HepG2 (cell line): Measurements from ENCODE around the gene INPP1. TPM values are rescaled to one million over a fixed set of nuclear protein-coding genes. Genes with fewer than 3 reads are reported as not detected.

ENCODE experiments used
- ATAC-seq: fragments of 200-7000 bp; cut with Tn5 transposase; 3 replicates; pipeline ENCODE4 v1.9.1; 2020; ENCODE audit warnings: mild to moderate bottlenecking, moderate library complexity
- BruUV-seq: library from RNA; stranded (reverse); fragments of 400-500 nt; replicated peaks from 2 replicates; lab custom pipeline; 2021; lab: Mats Ljungman, UMichigan
- CTCF ChIA-PET: fragments of 300-600 bp; formaldehyde crosslinking; extraction: SDS; loops from one replicate; lab custom pipeline; 2021; ENCODE audit warnings: low total read pairs, inconsistent platforms, low intra/inter-chr PET ratio; lab: Yijun Ruan, JAX
- POLR2A ChIA-PET: fragments of 350-600 bp; sonication (Branson Sonifier 250); formaldehyde crosslinking; loops from one replicate; lab custom pipeline; 2020; ENCODE audit warnings: antibody characterized with exemption, inconsistent platforms; lab: Yijun Ruan, JAX
- DNase-seq: peaks from one replicate; pipeline ENCODE4 v3.0.0-alpha.2; 2015; ENCODE audit warnings: low spot score
- FAIRE-seq: peaks from 3 replicates; lab custom pipeline; 2011; peaks lifted over from hg19 to GRCh38; lab: Jason Lieb, UNC
- H2AFZ ChIP-seq: one replicate; pipeline ENCODE4 v1.6.1; 2011; ENCODE audit warnings: low read length, inconsistent platforms
- H3K27ac ChIP-seq: fragments of 300-600 bp; 3 replicates; pipeline ENCODE4 v1.8.0; 2011; ENCODE audit warnings: mixed run types, mild to moderate bottlenecking, mixed read lengths, low read length, inconsistent platforms; ENCODE audit not compliant: insufficient read depth; ENCODE audit errors: extremely low read length
- H3K27me3 ChIP-seq, 2 experiments: fragments of 200-600 bp in 1 of 2; 2 replicates in 1 of 2; 3 replicates in 1 of 2; pipeline versions ENCODE4 v1.6.0 to v1.8.0; 2011; ENCODE audit warnings: low read length in 2 of 2, mild to moderate bottlenecking in 2 of 2, moderate library complexity in 2 of 2, inconsistent platforms in 1 of 2; ENCODE audit not compliant: insufficient read depth in 2 of 2, control insufficient read depth in 1 of 2
- H3K36me3 ChIP-seq, 2 experiments: fragments of 200-600 bp in 1 of 2; replicated peaks in 1 of 2; 2 replicates in 1 of 2; 3 replicates in 1 of 2; pipeline versions ENCODE4 v1.5.1 to v1.8.0; 2011; ENCODE audit warnings: low read length in 2 of 2, inconsistent platforms in 1 of 2; ENCODE audit not compliant: insufficient read depth in 2 of 2, control insufficient read depth in 1 of 2
- H3K4me1 ChIP-seq: 2 replicates; pipeline ENCODE4 v1.5.1; 2012; ENCODE audit warnings: low read length, inconsistent platforms; ENCODE audit not compliant: insufficient read depth
- H3K4me2 ChIP-seq: 2 replicates; pipeline ENCODE4 v1.6.0; 2011; ENCODE audit warnings: low read depth, low read length, inconsistent platforms
- H3K4me3 ChIP-seq, 3 experiments: fragments of 200-600 bp in 1 of 3; sonication (generic), shearing (Covaris generic) in 1 of 3; replicated peaks in 1 of 3; 2 replicates each; pipeline ENCODE4 v1.5.1; 2011 to 2016; ENCODE audit warnings: low read length in 3 of 3, inconsistent platforms in 2 of 3, low read depth in 2 of 3, mild to moderate bottlenecking in 2 of 3, control low read depth in 1 of 3, mixed read lengths in 1 of 3; ENCODE audit not compliant: insufficient read depth in 1 of 3
- H3K79me2 ChIP-seq: one replicate; pipeline ENCODE4 v1.6.1; 2011; ENCODE audit warnings: low read length, inconsistent platforms; ENCODE audit not compliant: insufficient read depth
- H3K9ac ChIP-seq: 2 replicates; pipeline ENCODE4 v1.6.0; 2011; ENCODE audit warnings: mild to moderate bottlenecking, low read depth, low read length, inconsistent platforms; ENCODE audit not compliant: insufficient read depth
- H3K9me3 ChIP-seq: 2 replicates; pipeline ENCODE4 v1.5.1; 2012; ENCODE audit warnings: mild to moderate bottlenecking, low read length
- H4K20me1 ChIP-seq: 2 replicates; pipeline ENCODE4 v1.6.0; 2011; ENCODE audit warnings: inconsistent platforms, mild to moderate bottlenecking, low read length, moderate library complexity; ENCODE audit not compliant: insufficient read depth
- CHCHD3 ChIP-seq: sonication (generic); formaldehyde crosslinking; IDR thresholded peaks from 2 replicates; pipeline ENCODE4 v1.8.0; 2022; ENCODE audit warnings: mild to moderate bottlenecking, missing genetic modification reagents, moderate library complexity
- CHD2 ChIP-seq: IDR thresholded peaks from 2 replicates; pipeline ENCODE4 v1.6.1; 2011; ENCODE audit warnings: low read depth, low read length, improper control_type of control experiment
- FOSL2 ChIP-seq: sonication (generic); formaldehyde crosslinking; IDR thresholded peaks from 2 replicates; pipeline ENCODE4 v1.4.0; 2020; ENCODE audit warnings: missing genetic modification reagents
- ZBTB1 ChIP-seq: sonication (generic); formaldehyde crosslinking; IDR thresholded peaks from 2 replicates; pipeline ENCODE4 v1.4.0; 2020; ENCODE audit warnings: missing genetic modification reagents, borderline replicate concordance
- ZNF337 ChIP-seq: sonication (generic); formaldehyde crosslinking; IDR thresholded peaks from 2 replicates; pipeline ENCODE4 v1.5.1; 2020; ENCODE audit warnings: missing genetic modification reagents, low read depth, mild to moderate bottlenecking, borderline replicate concordance
- ZNF556 ChIP-seq: sonication (generic); formaldehyde crosslinking; IDR thresholded peaks from 2 replicates; pipeline ENCODE4 v1.4.0; 2020; ENCODE audit warnings: mild to moderate bottlenecking, missing genetic modification reagents, borderline replicate concordance
- ZNF883 ChIP-seq: sonication (generic); formaldehyde crosslinking; IDR thresholded peaks from 2 replicates; pipeline ENCODE4 v1.5.1; 2020; ENCODE audit warnings: mild to moderate bottlenecking, missing genetic modification reagents; ENCODE audit errors: not compliant biosample characterization
- ZNF891 ChIP-seq: sonication (generic); formaldehyde crosslinking; IDR thresholded peaks from 2 replicates; pipeline ENCODE4 v1.5.0; 2020; ENCODE audit warnings: mild to moderate bottlenecking, missing genetic modification reagents
- in situ Hi-C: cut with HindIII; loops from 2 replicates; pipeline ENCODE4 v1.10.0; 2017; ENCODE audit warnings: low pct_unique_long_range_greater_than_20kb; ENCODE audit not compliant: extremely low pct_ligation_motif_present
- intact Hi-C: fragments of 100-400 bp; cut with micrococcal nuclease; formaldehyde crosslinking; loops from one replicate; pipeline ENCODE4 v1.10.0; 2022; ENCODE audit not compliant: unreplicated experiment
- polyA plus RNA-seq, 8 experiments: library from polyadenylated mRNA; depleted of rRNA in 3 of 8; stranded (reverse) in 7 of 8; unstranded in 1 of 8; fragments of >200 nt; fragmentation: Illumina TruSeq in 4 of 8; extraction: Trizol in 4 of 8; gene quantifications; 2 replicates each; pipeline versions ENCODE4 v1.2.1 to v1.2.3, GENCODE V29; 2011 to 2016; ENCODE audit warnings: low read depth in 4 of 8, missing spikeins in 1 of 8, mixed read lengths in 1 of 8; ENCODE audit not compliant: insufficient read depth in 1 of 8
- total RNA-seq, 5 experiments: library from RNA; depleted of rRNA; stranded (reverse); fragments of >200 nt; fragmentation: Illumina TruSeq; extraction: Trizol; gene quantifications; 2 replicates each; pipeline ENCODE4 v1.2.3, GENCODE V29; 2016; ENCODE audit warnings: low read depth in 1 of 5
- TF ChIP-seq, protein P1 (sequence below): IDR thresholded peaks from 2 replicates; pipeline ENCODE4 v1.4.0; 2020; ENCODE audit warnings: mild to moderate bottlenecking, missing genetic modification reagents
- TF ChIP-seq, protein P2 (sequence below): sonication (generic); formaldehyde crosslinking; IDR thresholded peaks from 2 replicates; pipeline ENCODE4 v1.4.0; 2020; ENCODE audit warnings: low read depth, mild to moderate bottlenecking, missing genetic modification reagents

The INPP1 gene
- total and polyA plus RNA-seq, 2 of the 13 experiments (the other 11 are each of a cell fraction or from before 2014, with no cell fraction given): 10.0 to 13.3 TPM

- Histone ChIP-seq H2AFZ (no peak overlapping the region), H3K27ac (no peak overlapping the region), H3K9ac (no peak overlapping the region), H3K4me1 (peaks cover 15% of the 10 kb centered on the region), H3K27me3 (no peaks in the 10 kb centered on the region; a peak in 1 of 5 replicates), H3K9me3 (no peaks in the 10 kb centered on the region), H3K79me2 (peaks cover 9% of the 10 kb centered on the region), H4K20me1 (no peaks in the 10 kb centered on the region), H3K4me3 (no peak overlapping the region), H3K4me2 (no peak overlapping the region), H3K36me3 (no peaks in the 10 kb centered on the region)
- FAIRE-seq (no peak), ATAC-seq (no peak), DNase-seq (no peak)
- in situ Hi-C loops: no loop called here
- TF ChIP-seq, protein P1, sequence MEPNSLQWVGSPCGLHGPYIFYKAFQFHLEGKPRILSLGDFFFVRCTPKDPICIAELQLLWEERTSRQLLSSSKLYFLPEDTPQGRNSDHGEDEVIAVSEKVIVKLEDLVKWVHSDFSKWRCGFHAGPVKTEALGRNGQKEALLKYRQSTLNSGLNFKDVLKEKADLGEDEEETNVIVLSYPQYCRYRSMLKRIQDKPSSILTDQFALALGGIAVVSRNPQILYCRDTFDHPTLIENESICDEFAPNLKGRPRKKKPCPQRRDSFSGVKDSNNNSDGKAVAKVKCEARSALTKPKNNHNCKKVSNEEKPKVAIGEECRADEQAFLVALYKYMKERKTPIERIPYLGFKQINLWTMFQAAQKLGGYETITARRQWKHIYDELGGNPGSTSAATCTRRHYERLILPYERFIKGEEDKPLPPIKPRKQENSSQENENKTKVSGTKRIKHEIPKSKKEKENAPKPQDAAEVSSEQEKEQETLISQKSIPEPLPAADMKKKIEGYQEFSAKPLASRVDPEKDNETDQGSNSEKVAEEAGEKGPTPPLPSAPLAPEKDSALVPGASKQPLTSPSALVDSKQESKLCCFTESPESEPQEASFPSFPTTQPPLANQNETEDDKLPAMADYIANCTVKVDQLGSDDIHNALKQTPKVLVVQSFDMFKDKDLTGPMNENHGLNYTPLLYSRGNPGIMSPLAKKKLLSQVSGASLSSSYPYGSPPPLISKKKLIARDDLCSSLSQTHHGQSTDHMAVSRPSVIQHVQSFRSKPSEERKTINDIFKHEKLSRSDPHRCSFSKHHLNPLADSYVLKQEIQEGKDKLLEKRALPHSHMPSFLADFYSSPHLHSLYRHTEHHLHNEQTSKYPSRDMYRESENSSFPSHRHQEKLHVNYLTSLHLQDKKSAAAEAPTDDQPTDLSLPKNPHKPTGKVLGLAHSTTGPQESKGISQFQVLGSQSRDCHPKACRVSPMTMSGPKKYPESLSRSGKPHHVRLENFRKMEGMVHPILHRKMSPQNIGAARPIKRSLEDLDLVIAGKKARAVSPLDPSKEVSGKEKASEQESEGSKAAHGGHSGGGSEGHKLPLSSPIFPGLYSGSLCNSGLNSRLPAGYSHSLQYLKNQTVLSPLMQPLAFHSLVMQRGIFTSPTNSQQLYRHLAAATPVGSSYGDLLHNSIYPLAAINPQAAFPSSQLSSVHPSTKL: no peak
- TF ChIP-seq CHD2 (no peak), CHCHD3 (CRISPR knock-in tag) (no peak), ZNF337 (no peak), ZBTB1 (no peak), ZNF883 (CRISPR knock-in tag) (no peak), ZNF556 (CRISPR knock-in tag) (no peak), FOSL2 (no peak), ZNF891 (CRISPR knock-in tag) (no peak)
- TF ChIP-seq, protein P2, sequence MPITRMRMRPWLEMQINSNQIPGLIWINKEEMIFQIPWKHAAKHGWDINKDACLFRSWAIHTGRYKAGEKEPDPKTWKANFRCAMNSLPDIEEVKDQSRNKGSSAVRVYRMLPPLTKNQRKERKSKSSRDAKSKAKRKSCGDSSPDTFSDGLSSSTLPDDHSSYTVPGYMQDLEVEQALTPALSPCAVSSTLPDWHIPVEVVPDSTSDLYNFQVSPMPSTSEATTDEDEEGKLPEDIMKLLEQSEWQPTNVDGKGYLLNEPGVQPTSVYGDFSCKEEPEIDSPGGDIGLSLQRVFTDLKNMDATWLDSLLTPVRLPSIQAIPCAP (CRISPR knock-in tag): no peak
- BruUV-seq: no TSS peak
- ChIA-PET CTCF (no interaction called here), POLR2A (no interaction called here)
- intact Hi-C loops: no loop called here
These were observed 20.0 kb upstream of the INPP1 start for GRCh38 chr2:190323406-190323805.
